DND-41 (cell line): ENCODE results near the gene TBL1X.

Experiments used
- CTCF ChIP-seq: IDR thresholded peaks from 2 replicates; pipeline ENCODE4 v1.5.1; 2012; ENCODE audit warnings: borderline replicate concordance, low read length, moderate library complexity, mild to moderate bottlenecking; ENCODE audit not compliant: poor library complexity, severe bottlenecking; ENCODE audit errors: extremely low read depth
- EZH2 ChIP-seq: IDR thresholded peaks from 3 replicates; pipeline ENCODE4 v1.6.1; 2012; ENCODE audit warnings: borderline replicate concordance, low read depth, mild to moderate bottlenecking, moderate library complexity, low read length, inconsistent platforms; ENCODE audit not compliant: severe bottlenecking

- TF ChIP-seq CTCF (no peak), EZH2 (no peak)
Observed at GRCh38 chrX:9493936-9494335, 29.1 kb downstream of the TBL1X start.
